HepG2 (cell line): ENCODE results near the gene ALPL. TPM values are rescaled to one million over a fixed set of nuclear protein-coding genes. Genes with fewer than 3 reads are reported as not detected.

Experiments used
- ATAC-seq: fragments of 200-7000 bp; cut with Tn5 transposase; 3 replicates; pipeline ENCODE4 v1.9.1; 2020; ENCODE audit warnings: mild to moderate bottlenecking, moderate library complexity
- BruUV-seq: library from RNA; stranded (reverse); fragments of 400-500 nt; replicated peaks from 2 replicates; lab custom pipeline; 2021; lab: Mats Ljungman, UMichigan
- CTCF ChIA-PET: fragments of 300-600 bp; formaldehyde crosslinking; extraction: SDS; loops from one replicate; lab custom pipeline; 2021; ENCODE audit warnings: low total read pairs, inconsistent platforms, low intra/inter-chr PET ratio; lab: Yijun Ruan, JAX
- POLR2A ChIA-PET: fragments of 350-600 bp; sonication (Branson Sonifier 250); formaldehyde crosslinking; loops from one replicate; lab custom pipeline; 2020; ENCODE audit warnings: antibody characterized with exemption, inconsistent platforms; lab: Yijun Ruan, JAX
- DNase-seq: peaks from one replicate; pipeline ENCODE4 v3.0.0-alpha.2; 2015; ENCODE audit warnings: low spot score
- FAIRE-seq: peaks from 3 replicates; lab custom pipeline; 2011; peaks lifted over from hg19 to GRCh38; lab: Jason Lieb, UNC
- H2AFZ ChIP-seq: one replicate; pipeline ENCODE4 v1.6.1; 2011; ENCODE audit warnings: low read length, inconsistent platforms
- H3K27ac ChIP-seq: fragments of 300-600 bp; 3 replicates; pipeline ENCODE4 v1.8.0; 2011; ENCODE audit warnings: mixed run types, mild to moderate bottlenecking, mixed read lengths, low read length, inconsistent platforms; ENCODE audit not compliant: insufficient read depth; ENCODE audit errors: extremely low read length
- H3K27me3 ChIP-seq, 2 experiments: fragments of 200-600 bp in 1 of 2; 2 replicates in 1 of 2; 3 replicates in 1 of 2; pipeline versions ENCODE4 v1.6.0 to v1.8.0; 2011; ENCODE audit warnings: low read length in 2 of 2, mild to moderate bottlenecking in 2 of 2, moderate library complexity in 2 of 2, inconsistent platforms in 1 of 2; ENCODE audit not compliant: insufficient read depth in 2 of 2, control insufficient read depth in 1 of 2
- H3K36me3 ChIP-seq, 2 experiments: fragments of 200-600 bp in 1 of 2; replicated peaks in 1 of 2; 2 replicates in 1 of 2; 3 replicates in 1 of 2; pipeline versions ENCODE4 v1.5.1 to v1.8.0; 2011; ENCODE audit warnings: low read length in 2 of 2, inconsistent platforms in 1 of 2; ENCODE audit not compliant: insufficient read depth in 2 of 2, control insufficient read depth in 1 of 2
- H3K4me1 ChIP-seq: 2 replicates; pipeline ENCODE4 v1.5.1; 2012; ENCODE audit warnings: low read length, inconsistent platforms; ENCODE audit not compliant: insufficient read depth
- H3K4me2 ChIP-seq: 2 replicates; pipeline ENCODE4 v1.6.0; 2011; ENCODE audit warnings: low read depth, low read length, inconsistent platforms
- H3K4me3 ChIP-seq, 3 experiments: fragments of 200-600 bp in 1 of 3; sonication (generic), shearing (Covaris generic) in 1 of 3; replicated peaks in 1 of 3; 2 replicates each; pipeline ENCODE4 v1.5.1; 2011 to 2016; ENCODE audit warnings: low read length in 3 of 3, inconsistent platforms in 2 of 3, low read depth in 2 of 3, mild to moderate bottlenecking in 2 of 3, control low read depth in 1 of 3, mixed read lengths in 1 of 3; ENCODE audit not compliant: insufficient read depth in 1 of 3
- H3K79me2 ChIP-seq: one replicate; pipeline ENCODE4 v1.6.1; 2011; ENCODE audit warnings: low read length, inconsistent platforms; ENCODE audit not compliant: insufficient read depth
- H3K9ac ChIP-seq: 2 replicates; pipeline ENCODE4 v1.6.0; 2011; ENCODE audit warnings: mild to moderate bottlenecking, low read depth, low read length, inconsistent platforms; ENCODE audit not compliant: insufficient read depth
- H3K9me3 ChIP-seq: 2 replicates; pipeline ENCODE4 v1.5.1; 2012; ENCODE audit warnings: mild to moderate bottlenecking, low read length
- H4K20me1 ChIP-seq: 2 replicates; pipeline ENCODE4 v1.6.0; 2011; ENCODE audit warnings: inconsistent platforms, mild to moderate bottlenecking, low read length, moderate library complexity; ENCODE audit not compliant: insufficient read depth
- FOXA3 ChIP-seq: IDR thresholded peaks from 2 replicates; pipeline ENCODE4 v1.6.1; 2016; ENCODE audit warnings: missing genetic modification reagents, missing compliant biosample characterization
- MIXL1 ChIP-seq: IDR thresholded peaks from 2 replicates; pipeline ENCODE4 v1.6.1; 2016
- NCOR1 ChIP-seq: fragments of 200-600 bp; sonication (generic); IDR thresholded peaks from 2 replicates; pipeline ENCODE4 v1.7.0; 2017; ENCODE audit warnings: antibody characterized with exemption, low read length, borderline replicate concordance
- RARG ChIP-seq: sonication (generic); formaldehyde crosslinking; IDR thresholded peaks from 2 replicates; pipeline ENCODE4 v1.4.0; 2020; ENCODE audit warnings: low read depth, mild to moderate bottlenecking, missing genetic modification reagents
- SNAI1 ChIP-seq: sonication (generic); formaldehyde crosslinking; IDR thresholded peaks from 2 replicates; pipeline ENCODE4 v1.5.0; 2020; ENCODE audit warnings: mild to moderate bottlenecking, missing genetic modification reagents, borderline replicate concordance
- SP140L ChIP-seq: sonication (generic); formaldehyde crosslinking; IDR thresholded peaks from 2 replicates; pipeline ENCODE4 v1.4.0; 2020; ENCODE audit warnings: missing genetic modification reagents, borderline replicate concordance
- ZC3H4 ChIP-seq: sonication (generic); formaldehyde crosslinking; IDR thresholded peaks from 2 replicates; pipeline ENCODE4 v1.4.0; 2020; ENCODE audit warnings: missing genetic modification reagents, borderline replicate concordance
- ZNF530 ChIP-seq: sonication (generic); formaldehyde crosslinking; IDR thresholded peaks from 2 replicates; pipeline ENCODE4 v1.5.0; 2020; ENCODE audit warnings: low read depth, mild to moderate bottlenecking, missing genetic modification reagents
- ZNF589 ChIP-seq: sonication (generic); formaldehyde crosslinking; conservative IDR thresholded peaks from 2 replicates; pipeline ENCODE4 v1.8.0; 2022; ENCODE audit warnings: mild to moderate bottlenecking, moderate library complexity, missing genetic modification reagents
- ZNF629 ChIP-seq: sonication (generic); formaldehyde crosslinking; conservative IDR thresholded peaks from 2 replicates; pipeline ENCODE4 v1.5.0; 2020; ENCODE audit warnings: missing genetic modification reagents
- ZNF7 ChIP-seq: IDR thresholded peaks from 2 replicates; pipeline ENCODE4 v1.6.1; 2016; ENCODE audit warnings: missing biosample characterization, missing genetic modification reagents
- WGBS: methylation state at CpG from one replicate; pipeline ENCODE4 v1.1.6; 2017; ENCODE audit warnings: low lambda C conversion rate; 5-methylcytosine and 5-hydroxymethylcytosine counted together
- in situ Hi-C: cut with HindIII; loops from 2 replicates; pipeline ENCODE4 v1.10.0; 2017; ENCODE audit warnings: low pct_unique_long_range_greater_than_20kb; ENCODE audit not compliant: extremely low pct_ligation_motif_present
- intact Hi-C: fragments of 100-400 bp; cut with micrococcal nuclease; formaldehyde crosslinking; loops from one replicate; pipeline ENCODE4 v1.10.0; 2022; ENCODE audit not compliant: unreplicated experiment
- polyA plus RNA-seq, 8 experiments: library from polyadenylated mRNA; depleted of rRNA in 3 of 8; stranded (reverse) in 7 of 8; unstranded in 1 of 8; fragments of >200 nt; fragmentation: Illumina TruSeq in 4 of 8; extraction: Trizol in 4 of 8; gene quantifications; 2 replicates each; pipeline versions ENCODE4 v1.2.1 to v1.2.3, GENCODE V29; 2011 to 2016; ENCODE audit warnings: low read depth in 4 of 8, missing spikeins in 1 of 8, mixed read lengths in 1 of 8; ENCODE audit not compliant: insufficient read depth in 1 of 8
- total RNA-seq, 5 experiments: library from RNA; depleted of rRNA; stranded (reverse); fragments of >200 nt; fragmentation: Illumina TruSeq; extraction: Trizol; gene quantifications; 2 replicates each; pipeline ENCODE4 v1.2.3, GENCODE V29; 2016; ENCODE audit warnings: low read depth in 1 of 5

Gene ALPL
- total and polyA plus RNA-seq, 2 of the 13 experiments (the other 11 are each of a cell fraction or from before 2014, with no cell fraction given), result 0.12 TPM; not detected in 1

DNA sequence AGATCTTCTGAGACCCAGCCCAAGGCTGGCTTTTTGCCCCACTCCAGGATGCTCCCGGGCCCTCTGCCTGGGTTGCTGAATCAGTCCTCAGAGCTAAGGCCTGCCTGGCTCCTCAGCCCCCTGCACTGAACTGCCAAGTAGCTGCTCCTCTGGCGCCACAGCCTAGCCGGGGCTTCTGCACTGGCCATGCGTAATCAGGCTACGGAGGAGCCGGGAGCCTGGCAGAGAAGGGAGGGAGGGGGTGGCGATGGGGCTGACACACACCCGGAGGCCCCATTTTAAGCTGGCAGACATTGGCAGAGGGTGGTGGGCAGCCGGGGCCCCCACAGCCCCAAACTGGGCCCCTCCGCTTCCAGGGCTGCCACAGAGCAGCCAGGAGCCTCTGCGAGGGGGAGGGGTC lies 38.7 kb downstream of the ALPL start (continued):
- TF ChIP-seq ZNF589 (no peak), RARG (no peak), NCOR1 (no peak), ZNF7 (no peak), MIXL1 (CRISPR knock-in tag) (no peak), SNAI1 (CRISPR knock-in tag) (no peak), ZC3H4 (CRISPR knock-in tag) (no peak), ZNF530 (CRISPR knock-in tag) (no peak), FOXA3 (CRISPR knock-in tag) (no peak)

GRCh38 chr1:21550097-21550496 lies 40.9 kb downstream of the ALPL start:
- Histone ChIP-seq H3K9me3 (no peaks in the 10 kb centered on the region), H2AFZ (no peak overlapping the region), H3K79me2 (no peaks in the 10 kb centered on the region), H3K36me3 (no peaks in the 10 kb centered on the region), H4K20me1 (no peaks in the 10 kb centered on the region), H3K4me3 (no peak overlapping the region), H3K9ac (no peak overlapping the region), H3K4me1 (peaks cover 21% of the 10 kb centered on the region), H3K27me3 (peaks cover 5 to 56% of the 10 kb centered on the region in 2 experiments), H3K27ac (no peak overlapping the region), H3K4me2 (peak overlapping the region; percentile 66)
- ChIA-PET CTCF (no interaction called here), POLR2A (no interaction called here)
- no TSS peak for BruUV-seq
- DNase-seq, result no peak
- intact Hi-C loops (no loop called here), in situ Hi-C loops (no loop called here)
- 47% methylated on average over 5 of the region's 5 CpGs for WGBS
- TF ChIP-seq SP140L (CRISPR knock-in tag), result no peak
- 0 out of 2 replicates have a peak, but pooled peaks have one; percentile 10 for TF ChIP-seq ZNF629 (CRISPR knock-in tag)
- no peak for ATAC-seq
- FAIRE-seq, result no peak
